ENCODE results near the gene NFIB. TPM values are rescaled to one million over a fixed set of nuclear protein-coding genes. Genes with fewer than 3 reads are reported as not detected.
A peak's percentile ranks its signal among the peaks of the same experiment; 100 is the strongest.

NFIB gene
- total RNA-seq, 2 donors from 2014 or later = 5.3 to 14.1 TPM

DNA sequence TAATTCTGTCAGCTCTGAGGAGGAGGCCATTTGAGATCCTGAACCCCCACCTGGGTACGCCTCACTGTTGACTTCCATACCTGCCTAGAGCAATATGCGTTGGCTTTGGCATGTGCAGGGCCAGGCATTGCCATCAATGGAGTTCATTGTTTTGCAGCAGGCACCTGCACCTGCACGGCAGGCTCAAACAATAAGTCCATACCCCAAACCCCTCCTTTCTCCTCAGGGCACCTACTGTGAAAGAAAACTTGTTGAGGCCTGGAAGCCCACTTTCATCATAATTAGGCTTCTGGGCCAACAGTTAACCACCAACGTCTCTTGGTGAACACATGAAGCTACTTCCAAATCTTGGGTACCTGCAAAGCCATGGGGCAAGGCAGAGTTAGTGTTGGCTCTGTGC is 238.7 kb downstream of the NFIB start:
- H3K9me3 ChIP-seq (ENCODE audit: control insufficient read depth, low read length) = no peaks in the 10 kb centered on the region
- no peak overlapping the region for H3K27ac ChIP-seq (ENCODE audit: low read depth, low read length)
- Mint-ChIP-seq H3K27me3 (ENCODE audit: insufficient read depth) (no peaks in the 10 kb centered on the region), H3K4me3 (no peak overlapping the region), H3K9me3 (no peaks in the 10 kb centered on the region), H3K36me3 (ENCODE audit: low read depth) (no peaks in the 10 kb centered on the region), H3K4me1 (peaks cover 18% of the 10 kb centered on the region), H3K27ac (no peak overlapping the region)
- H3K4me3 ChIP-seq (ENCODE audit: low read length) = no peak overlapping the region
- H3K4me1 ChIP-seq (ENCODE audit: control insufficient read depth, insufficient read depth, low read length) = peaks cover 2% of the 10 kb centered on the region
- WGBS, 2 experiments (ENCODE audit: insufficient coverage in 1 of 2, insufficient read length in 1 of 2) = 87 to 95% methylated on average over 3 to 4 of the region's 4 CpGs
- no peak for DNase-seq
- H3K36me3 ChIP-seq (ENCODE audit: control insufficient read depth, insufficient read depth, low read length) = no peaks in the 10 kb centered on the region
- TF ChIP-seq, protein P1, sequence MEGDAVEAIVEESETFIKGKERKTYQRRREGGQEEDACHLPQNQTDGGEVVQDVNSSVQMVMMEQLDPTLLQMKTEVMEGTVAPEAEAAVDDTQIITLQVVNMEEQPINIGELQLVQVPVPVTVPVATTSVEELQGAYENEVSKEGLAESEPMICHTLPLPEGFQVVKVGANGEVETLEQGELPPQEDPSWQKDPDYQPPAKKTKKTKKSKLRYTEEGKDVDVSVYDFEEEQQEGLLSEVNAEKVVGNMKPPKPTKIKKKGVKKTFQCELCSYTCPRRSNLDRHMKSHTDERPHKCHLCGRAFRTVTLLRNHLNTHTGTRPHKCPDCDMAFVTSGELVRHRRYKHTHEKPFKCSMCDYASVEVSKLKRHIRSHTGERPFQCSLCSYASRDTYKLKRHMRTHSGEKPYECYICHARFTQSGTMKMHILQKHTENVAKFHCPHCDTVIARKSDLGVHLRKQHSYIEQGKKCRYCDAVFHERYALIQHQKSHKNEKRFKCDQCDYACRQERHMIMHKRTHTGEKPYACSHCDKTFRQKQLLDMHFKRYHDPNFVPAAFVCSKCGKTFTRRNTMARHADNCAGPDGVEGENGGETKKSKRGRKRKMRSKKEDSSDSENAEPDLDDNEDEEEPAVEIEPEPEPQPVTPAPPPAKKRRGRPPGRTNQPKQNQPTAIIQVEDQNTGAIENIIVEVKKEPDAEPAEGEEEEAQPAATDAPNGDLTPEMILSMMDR (conservative IDR thresholded peaks at IDR 0.05) = no peak
- H3K27me3 ChIP-seq (ENCODE audit: control insufficient read depth, insufficient read depth, low read length, poor library complexity, severe bottlenecking) = no peaks in the 10 kb centered on the region
- H3K9ac ChIP-seq (ENCODE audit: extremely low read depth, low read length, poor library complexity, severe bottlenecking) = no peak overlapping the region

DNA sequence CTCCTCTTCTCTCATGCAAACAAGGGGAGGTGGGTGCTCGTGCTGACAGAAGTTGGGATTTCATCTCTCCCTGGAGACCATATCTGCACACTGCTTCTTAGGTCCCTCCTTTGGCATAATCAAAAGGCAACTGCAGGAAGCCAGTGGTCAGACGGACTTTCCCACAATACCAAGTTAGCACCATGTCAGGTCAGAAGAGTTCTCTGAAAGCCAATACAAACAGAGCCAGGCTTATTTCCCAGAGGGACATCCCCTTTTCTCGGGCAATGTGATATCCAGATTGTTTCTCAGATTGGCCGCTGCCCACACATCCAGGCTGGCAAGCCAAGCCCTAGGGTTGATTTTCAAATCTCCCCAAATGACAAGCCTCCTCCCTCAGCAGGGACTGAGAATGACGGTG is 241.1 kb downstream of the NFIB start:
- no peak overlapping the region for H3K27ac ChIP-seq (ENCODE audit: low read depth, low read length)
- no peaks in the 10 kb centered on the region for H3K4me1 ChIP-seq (ENCODE audit: control insufficient read depth, insufficient read depth, low read length)
- Mint-ChIP-seq H3K4me3 (no peak overlapping the region), H3K27ac (no peak overlapping the region), H3K27me3 (ENCODE audit: insufficient read depth) (no peaks in the 10 kb centered on the region), H3K4me1 (peaks cover 6% of the 10 kb centered on the region), H3K36me3 (ENCODE audit: low read depth) (no peaks in the 10 kb centered on the region), H3K9me3 (no peaks in the 10 kb centered on the region)
- no peak overlapping the region for H3K9ac ChIP-seq (ENCODE audit: extremely low read depth, low read length, poor library complexity, severe bottlenecking)
- H3K4me3 ChIP-seq (ENCODE audit: low read length) = no peak overlapping the region
- TF ChIP-seq, protein P1 (conservative IDR thresholded peaks at IDR 0.05) = no peak
- H3K9me3 ChIP-seq (ENCODE audit: control insufficient read depth, low read length) = no peaks in the 10 kb centered on the region
- H3K36me3 ChIP-seq (ENCODE audit: control insufficient read depth, insufficient read depth, low read length) = no peaks in the 10 kb centered on the region
- no peak for DNase-seq
- no peaks in the 10 kb centered on the region for H3K27me3 ChIP-seq (ENCODE audit: control insufficient read depth, insufficient read depth, low read length, poor library complexity, severe bottlenecking)
- 83 to 93% methylated on average over 1 to 5 of the region's 5 CpGs for WGBS, 2 experiments (ENCODE audit: insufficient coverage in 1 of 2, insufficient read length in 1 of 2)

DNA sequence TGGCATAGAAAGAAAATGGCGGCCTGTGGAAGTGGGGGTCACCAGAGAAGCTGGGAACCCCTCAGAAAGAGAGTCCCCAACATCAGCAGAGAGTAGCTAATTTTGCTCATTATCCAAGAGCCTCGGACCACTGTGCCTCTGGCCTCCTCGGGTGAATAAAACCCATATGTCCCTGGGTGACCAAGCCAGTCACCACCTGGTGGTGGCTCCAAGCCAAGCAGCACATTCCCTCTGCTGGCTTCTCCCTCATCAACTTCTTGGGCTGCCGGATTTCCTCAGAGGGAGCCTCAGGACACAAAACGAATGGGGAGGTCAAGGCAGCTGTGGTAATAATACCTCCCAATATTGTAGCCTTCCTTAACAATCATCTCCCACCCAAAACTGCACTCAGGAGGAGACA is 242.5 kb downstream of the NFIB start:
- Mint-ChIP-seq H3K27me3 (ENCODE audit: insufficient read depth) (no peaks in the 10 kb centered on the region), H3K4me1 (peaks cover 6% of the 10 kb centered on the region), H3K4me3 (no peak overlapping the region), H3K36me3 (ENCODE audit: low read depth) (no peaks in the 10 kb centered on the region), H3K9me3 (no peaks in the 10 kb centered on the region), H3K27ac (no peak overlapping the region)
- Histone ChIP-seq H3K4me3 (ENCODE audit: low read length) (no peak overlapping the region), H3K36me3 (ENCODE audit: control insufficient read depth, insufficient read depth, low read length) (no peaks in the 10 kb centered on the region), H3K27me3 (ENCODE audit: control insufficient read depth, insufficient read depth, low read length, poor library complexity, severe bottlenecking) (no peaks in the 10 kb centered on the region), H3K4me1 (ENCODE audit: control insufficient read depth, insufficient read depth, low read length) (no peaks in the 10 kb centered on the region), H3K9ac (ENCODE audit: extremely low read depth, low read length, poor library complexity, severe bottlenecking) (no peak overlapping the region), H3K27ac (ENCODE audit: low read depth, low read length) (no peak overlapping the region), H3K9me3 (ENCODE audit: control insufficient read depth, low read length) (no peaks in the 10 kb centered on the region)
- TF ChIP-seq, protein P1 (conservative IDR thresholded peaks at IDR 0.05) = peak; percentile 67
- DNase-seq = peak; percentile 73
- 92 to 100% methylated on average over 1 to 5 of the region's 5 CpGs for WGBS, 2 experiments (ENCODE audit: insufficient coverage in 1 of 2, insufficient read length in 1 of 2)

Measured in endodermal cell (in vitro differentiated cells).